PFSK-1 (cell line): Measurements from ENCODE around the gene HDAC4.

Experiments used
- POLR2AphosphoS5 ChIP-seq: IDR thresholded peaks from 2 replicates; pipeline ENCODE4 v1.6.1; 2012; ENCODE audit warnings: low read depth, mild to moderate bottlenecking, control low read depth, low read length, moderate library complexity
- TF ChIP-seq, protein P1 (sequence below), 2 experiments: IDR thresholded peaks; 2 replicates each; pipeline versions ENCODE4 v1.6.1 to v1.8.0; 2011 to 2012; ENCODE audit warnings: low read depth in 2 of 2, low read length in 2 of 2, control low read depth in 1 of 2, inconsistent platforms in 1 of 2, mild to moderate bottlenecking in 1 of 2, moderate library complexity in 1 of 2; ENCODE audit not compliant: insufficient read depth in 1 of 2

DNA sequence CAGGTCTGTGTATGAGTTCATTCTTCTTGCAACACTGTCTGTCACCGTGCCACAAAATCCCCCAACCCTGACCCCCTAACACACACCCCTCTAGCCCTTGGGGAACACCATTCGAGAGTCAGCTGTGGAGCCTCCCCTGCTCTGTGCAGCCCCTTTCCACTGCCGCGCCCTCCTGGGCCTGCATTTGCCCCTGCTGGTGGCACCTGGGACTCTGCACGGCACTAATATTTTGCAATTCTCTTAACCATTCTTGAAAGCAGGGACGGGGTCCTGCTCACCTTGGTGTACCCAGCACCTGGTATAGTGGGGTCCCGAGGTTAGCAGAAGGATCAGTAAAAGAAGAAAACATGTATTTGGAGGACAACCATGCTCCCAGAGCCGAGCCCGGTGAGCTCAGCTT lies 124.0 kb downstream of the HDAC4 start:
- TF ChIP-seq, protein P1, sequence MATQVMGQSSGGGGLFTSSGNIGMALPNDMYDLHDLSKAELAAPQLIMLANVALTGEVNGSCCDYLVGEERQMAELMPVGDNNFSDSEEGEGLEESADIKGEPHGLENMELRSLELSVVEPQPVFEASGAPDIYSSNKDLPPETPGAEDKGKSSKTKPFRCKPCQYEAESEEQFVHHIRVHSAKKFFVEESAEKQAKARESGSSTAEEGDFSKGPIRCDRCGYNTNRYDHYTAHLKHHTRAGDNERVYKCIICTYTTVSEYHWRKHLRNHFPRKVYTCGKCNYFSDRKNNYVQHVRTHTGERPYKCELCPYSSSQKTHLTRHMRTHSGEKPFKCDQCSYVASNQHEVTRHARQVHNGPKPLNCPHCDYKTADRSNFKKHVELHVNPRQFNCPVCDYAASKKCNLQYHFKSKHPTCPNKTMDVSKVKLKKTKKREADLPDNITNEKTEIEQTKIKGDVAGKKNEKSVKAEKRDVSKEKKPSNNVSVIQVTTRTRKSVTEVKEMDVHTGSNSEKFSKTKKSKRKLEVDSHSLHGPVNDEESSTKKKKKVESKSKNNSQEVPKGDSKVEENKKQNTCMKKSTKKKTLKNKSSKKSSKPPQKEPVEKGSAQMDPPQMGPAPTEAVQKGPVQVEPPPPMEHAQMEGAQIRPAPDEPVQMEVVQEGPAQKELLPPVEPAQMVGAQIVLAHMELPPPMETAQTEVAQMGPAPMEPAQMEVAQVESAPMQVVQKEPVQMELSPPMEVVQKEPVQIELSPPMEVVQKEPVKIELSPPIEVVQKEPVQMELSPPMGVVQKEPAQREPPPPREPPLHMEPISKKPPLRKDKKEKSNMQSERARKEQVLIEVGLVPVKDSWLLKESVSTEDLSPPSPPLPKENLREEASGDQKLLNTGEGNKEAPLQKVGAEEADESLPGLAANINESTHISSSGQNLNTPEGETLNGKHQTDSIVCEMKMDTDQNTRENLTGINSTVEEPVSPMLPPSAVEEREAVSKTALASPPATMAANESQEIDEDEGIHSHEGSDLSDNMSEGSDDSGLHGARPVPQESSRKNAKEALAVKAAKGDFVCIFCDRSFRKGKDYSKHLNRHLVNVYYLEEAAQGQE (IDR thresholded peaks at IDR 0.05; ENCODE audit: insufficient read depth in 1 of 2, low read depth in 2 of 2, low read length in 2 of 2) = no peak
- TF ChIP-seq POLR2AphosphoS5 = no peak
